Subcutaneous abdominal adipose tissue (tissue), 5 donors: ENCODE measurements around the gene RASSF3.
"Not testable (repeated sequence)": the region's sequence is repeated elsewhere in the genome, so short reads cannot be mapped to it uniquely, and the experiment has no call there.

Experiments
- H3K27ac ChIP-seq: one replicate; pipeline ENCODE4 v1.7.0; 2013; ENCODE audit warnings: low read depth, mild to moderate bottlenecking, inconsistent platforms, low read length, moderate library complexity
- H3K27me3 ChIP-seq, 5 donors: one replicate each; pipeline ENCODE4 v1.7.0; 2013; ENCODE audit warnings: low read length in 5 of 5, inconsistent platforms in 1 of 5; ENCODE audit not compliant: control insufficient read depth in 5 of 5, insufficient read depth in 4 of 5
- H3K36me3 ChIP-seq, 5 donors: one replicate each; pipeline ENCODE4 v1.7.0; 2013; ENCODE audit warnings: low read length in 5 of 5; ENCODE audit not compliant: control insufficient read depth in 5 of 5, insufficient read depth in 5 of 5
- H3K4me1 ChIP-seq, 5 donors: one replicate each; pipeline ENCODE4 v1.7.0; 2013; ENCODE audit warnings: low read length in 5 of 5, mild to moderate bottlenecking in 3 of 5, moderate library complexity in 1 of 5; ENCODE audit not compliant: control insufficient read depth in 5 of 5, insufficient read depth in 5 of 5
- H3K4me3 ChIP-seq, 5 donors: one replicate each; pipeline ENCODE4 v1.7.0; 2013; ENCODE audit warnings: low read length in 5 of 5, low read depth in 1 of 5
- H3K9ac ChIP-seq, 5 donors: one replicate each; pipeline ENCODE4 v1.7.0; 2013; ENCODE audit warnings: low read length in 5 of 5, mild to moderate bottlenecking in 4 of 5, moderate library complexity in 3 of 5
- H3K9me3 ChIP-seq, 5 donors: one replicate each; pipeline ENCODE4 v1.7.0; 2013; ENCODE audit warnings: low read length in 5 of 5; ENCODE audit not compliant: control insufficient read depth in 5 of 5
- donor health status: healthy.
- donor health status: healthy.
- donor health status: healthy.
- donor health status: healthy.
- donor health status: healthy.

RASSF3 gene

GRCh38 chr12:64685605-64686004 lies 75.3 kb downstream of the RASSF3 start:
- no peak overlapping the region for H3K4me3 ChIP-seq
- H3K9me3 ChIP-seq, result no peaks in the 10 kb centered on the region
- peaks cover 0 to 25% (median 10%) of the 10 kb centered on the region in 5 donors for H3K36me3 ChIP-seq
- no peak overlapping the region for H3K27ac ChIP-seq
- H3K4me1 ChIP-seq, result peaks cover 7 to 32% (median 26%) of the 10 kb centered on the region in 5 donors
- no peaks in the 10 kb centered on the region for H3K27me3 ChIP-seq
- H3K9ac ChIP-seq, result no peak overlapping the region

- Histone ChIP-seq H3K9me3 (no peaks in the 10 kb centered on the region), H3K27me3 (no peaks in the 10 kb centered on the region), H3K4me1 (peaks cover 10 to 38% (median 37%) of the 10 kb centered on the region in 5 donors), H3K9ac (peak overlapping the region in 2 of 5 donors; percentile 4 to 5), H3K4me3 (no peak overlapping the region), H3K36me3 (peaks cover 0 to 25% (median 10%) of the 10 kb centered on the region in 5 donors), H3K27ac (no peak overlapping the region)
Observed at GRCh38 chr12:64687816-64688215, 77.5 kb downstream of the RASSF3 start.

- Histone ChIP-seq H3K27ac (no peak overlapping the region), H3K4me3 (no peak overlapping the region), H3K9ac (peak overlapping the region in 2 of 5 donors; percentile 4 to 5), H3K9me3 (no peaks in the 10 kb centered on the region), H3K36me3 (peaks cover 0 to 25% (median 10%) of the 10 kb centered on the region in 5 donors), H3K27me3 (no peaks in the 10 kb centered on the region), H3K4me1 (peaks cover 10 to 34% (median 33%) of the 10 kb centered on the region in 5 donors)
Observed at GRCh38 chr12:64688219-64688618, 77.9 kb downstream of the RASSF3 start.

GRCh38 chr12:64688715-64689114 lies 78.4 kb downstream of the RASSF3 start:
- no peak overlapping the region for H3K4me3 ChIP-seq
- peaks cover 10 to 30% (median 30%) of the 10 kb centered on the region in 5 donors for H3K4me1 ChIP-seq
- H3K27me3 ChIP-seq, result no peaks in the 10 kb centered on the region
- no peaks in the 10 kb centered on the region for H3K9me3 ChIP-seq
- no peak overlapping the region for H3K9ac ChIP-seq
- peaks cover 0 to 29% (median 11%) of the 10 kb centered on the region in 5 donors for H3K36me3 ChIP-seq
- no peak overlapping the region for H3K27ac ChIP-seq

- H3K4me1 ChIP-seq, result peaks cover 10 to 30% (median 27%) of the 10 kb centered on the region in 5 donors
- H3K4me3 ChIP-seq, H3K9me3 ChIP-seq, H3K27me3 ChIP-seq, H3K9ac ChIP-seq, H3K27ac ChIP-seq: not testable (repeated sequence)
- peaks cover 0 to 42% (median 21%) of the 10 kb centered on the region in 5 donors for H3K36me3 ChIP-seq
Observed at GRCh38 chr12:64690236-64690635, 79.9 kb downstream of the RASSF3 start.

- H3K27ac ChIP-seq, result peak overlapping the region; percentile 33
- no peaks in the 10 kb centered on the region for H3K27me3 ChIP-seq
- H3K4me3 ChIP-seq, result no peak overlapping the region
- H3K4me1 ChIP-seq, result peaks cover 10 to 34% (median 30%) of the 10 kb centered on the region in 5 donors
- H3K36me3 ChIP-seq, result peaks cover 0 to 37% (median 18%) of the 10 kb centered on the region in 5 donors
- H3K9me3 ChIP-seq, result no peaks in the 10 kb centered on the region
- peak overlapping the region in 1 of 5 donors; percentile 6 for H3K9ac ChIP-seq
Observed at GRCh38 chr12:64691227-64691794, 81.0 kb downstream of the RASSF3 start.

- peak overlapping the region; percentile 33 for H3K27ac ChIP-seq
- peaks cover 0 to 37% (median 18%) of the 10 kb centered on the region in 5 donors for H3K36me3 ChIP-seq
- H3K27me3 ChIP-seq, result no peaks in the 10 kb centered on the region
- no peaks in the 10 kb centered on the region for H3K9me3 ChIP-seq
- peak overlapping the region in 1 of 5 donors; percentile 6 for H3K9ac ChIP-seq
- no peak overlapping the region for H3K4me3 ChIP-seq
- H3K4me1 ChIP-seq, result peaks cover 10 to 36% (median 34%) of the 10 kb centered on the region in 5 donors
Observed at GRCh38 chr12:64691795-64692583, 81.7 kb downstream of the RASSF3 start.

GRCh38 chr12:64694130-64695040 lies 84.1 kb downstream of the RASSF3 start:
- Histone ChIP-seq H3K9me3 (no peaks in the 10 kb centered on the region), H3K27me3 (no peaks in the 10 kb centered on the region), H3K36me3 (peaks cover 0 to 27% (median 13%) of the 10 kb centered on the region in 5 donors), H3K27ac (peak overlapping the region; percentile 0), H3K4me3 (no peak overlapping the region), H3K4me1 (peaks cover 4 to 22% (median 18%) of the 10 kb centered on the region in 5 donors), H3K9ac (no peak overlapping the region)

GRCh38 chr12:64695550-64695949 lies 85.3 kb downstream of the RASSF3 start:
- Histone ChIP-seq H3K9me3 (no peaks in the 10 kb centered on the region), H3K27me3 (no peaks in the 10 kb centered on the region), H3K4me3 (no peak overlapping the region), H3K36me3 (peaks cover 0 to 33% (median 14%) of the 10 kb centered on the region in 5 donors), H3K4me1 (peaks cover 4 to 22% (median 18%) of the 10 kb centered on the region in 5 donors), H3K27ac (no peak overlapping the region), H3K9ac (no peak overlapping the region)
